ENCODE results near the gene ADAMTSL2.

Gene ADAMTSL2

DNA sequence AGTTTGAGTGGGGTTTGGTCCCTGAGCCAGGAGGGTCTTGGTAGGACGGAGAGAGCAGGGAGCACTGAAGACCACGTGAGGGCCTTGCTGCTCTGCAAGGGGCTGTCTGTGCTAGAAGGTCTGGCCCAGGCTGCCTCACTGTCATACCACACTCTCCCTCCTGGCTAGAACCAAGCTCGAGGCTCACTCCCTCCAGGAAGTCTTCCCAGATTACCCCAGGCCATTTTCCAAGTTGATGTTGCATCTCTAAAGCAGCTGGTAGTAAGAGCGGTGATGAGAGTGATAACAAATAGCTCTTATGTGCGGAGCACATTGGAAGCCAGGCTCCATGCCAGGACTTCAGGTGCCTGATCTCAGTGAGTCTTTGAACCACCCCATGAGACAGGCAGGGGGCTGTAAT, 16.3 kb upstream of the ADAMTSL2 start:
- no peak for DNase-seq (ENCODE audit: low spot score)

DNA sequence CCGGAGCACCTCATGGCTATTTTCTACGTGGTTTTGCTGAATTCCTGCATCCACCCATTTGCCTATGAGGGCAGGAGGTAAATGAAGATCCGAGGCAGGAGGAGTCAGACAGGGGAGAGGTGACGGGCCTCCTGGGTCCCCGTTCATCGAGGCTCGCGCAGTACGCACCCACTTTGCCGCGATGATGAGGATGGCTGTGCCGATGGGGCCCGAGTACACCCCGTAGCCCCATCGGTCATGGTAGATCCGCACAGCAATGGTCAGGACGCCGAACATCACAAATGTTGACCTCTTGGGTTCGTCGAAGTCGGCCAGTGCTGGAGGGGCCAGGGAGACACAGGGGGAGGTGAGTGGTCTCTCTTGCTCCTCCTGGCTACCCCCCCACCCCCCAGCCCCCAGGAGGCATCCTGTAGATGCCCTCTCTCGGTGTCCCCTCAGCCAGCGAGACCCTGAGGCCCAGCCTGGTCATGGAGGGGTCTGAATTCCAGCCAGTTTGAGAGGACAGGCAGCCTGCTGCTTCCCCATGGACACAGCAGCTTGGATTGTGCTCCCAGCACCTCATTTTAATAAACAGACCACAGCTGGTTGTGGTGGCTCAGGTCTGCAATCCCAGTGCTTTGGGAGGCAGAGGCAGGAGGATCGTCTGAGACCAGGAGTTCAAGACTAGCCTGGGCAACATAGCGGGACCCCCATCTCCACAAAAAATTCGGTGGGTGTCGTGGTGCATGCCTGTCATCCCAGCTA, 15.6 kb upstream of the ADAMTSL2 start:
- no peak for DNase-seq (ENCODE audit: low spot score)

DNA sequence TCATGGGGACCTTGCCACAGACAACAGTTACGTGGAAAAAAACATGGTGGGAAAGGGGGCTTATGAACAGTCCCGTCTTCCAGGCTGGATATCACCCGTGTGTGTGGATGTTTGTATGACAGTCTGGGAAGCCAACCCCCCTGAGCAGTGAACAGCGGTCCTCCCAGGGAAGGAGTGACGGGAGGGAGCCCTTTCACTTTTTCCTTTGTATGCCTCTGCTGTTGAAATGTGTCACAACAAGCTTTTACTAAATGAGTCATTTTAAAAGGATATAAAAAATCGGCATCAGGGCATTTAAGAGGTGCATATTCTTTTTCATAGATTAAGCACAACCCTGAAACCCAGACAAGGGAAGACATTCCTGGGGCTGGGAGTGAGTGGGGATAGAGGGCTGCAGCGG, 14.8 kb upstream of the ADAMTSL2 start:
- no peak for DNase-seq (ENCODE audit: low spot score)

DNA sequence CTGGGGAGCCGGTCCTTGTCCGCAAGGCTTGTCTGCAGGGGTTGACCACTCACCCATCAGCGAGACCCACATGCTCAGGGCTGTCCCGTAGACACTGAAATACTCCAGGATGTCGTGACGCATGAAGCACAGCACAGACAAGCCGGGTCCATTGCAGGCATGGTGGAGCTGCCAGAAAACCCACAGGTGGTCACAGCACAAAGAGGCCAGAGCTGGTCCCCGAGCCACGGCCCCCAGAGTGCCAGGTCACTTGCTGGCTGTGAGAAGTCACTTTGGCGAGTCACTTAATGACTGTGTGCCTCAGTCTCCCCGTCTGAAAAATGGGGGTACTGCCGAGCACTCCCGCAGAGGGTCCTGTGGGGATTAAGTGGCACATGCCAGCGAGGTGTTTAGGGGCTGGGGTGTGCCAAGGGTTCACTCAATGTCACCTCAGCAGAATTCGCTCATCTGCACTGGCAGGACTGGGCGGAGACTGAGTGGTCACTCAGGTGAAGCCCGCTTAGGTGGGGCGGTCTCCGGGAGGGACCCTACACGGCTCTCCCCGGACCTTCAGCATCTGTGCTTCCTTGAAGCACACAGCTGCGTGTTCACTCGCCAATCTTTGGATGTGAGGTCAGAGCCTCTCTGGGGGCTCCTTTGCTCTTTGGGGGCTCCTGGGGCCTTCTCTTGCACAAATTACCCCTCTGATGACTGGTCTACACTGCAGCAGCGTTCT, 14.2 kb upstream of the ADAMTSL2 start:
- no peak for DNase-seq (ENCODE audit: low spot score)

DNA sequence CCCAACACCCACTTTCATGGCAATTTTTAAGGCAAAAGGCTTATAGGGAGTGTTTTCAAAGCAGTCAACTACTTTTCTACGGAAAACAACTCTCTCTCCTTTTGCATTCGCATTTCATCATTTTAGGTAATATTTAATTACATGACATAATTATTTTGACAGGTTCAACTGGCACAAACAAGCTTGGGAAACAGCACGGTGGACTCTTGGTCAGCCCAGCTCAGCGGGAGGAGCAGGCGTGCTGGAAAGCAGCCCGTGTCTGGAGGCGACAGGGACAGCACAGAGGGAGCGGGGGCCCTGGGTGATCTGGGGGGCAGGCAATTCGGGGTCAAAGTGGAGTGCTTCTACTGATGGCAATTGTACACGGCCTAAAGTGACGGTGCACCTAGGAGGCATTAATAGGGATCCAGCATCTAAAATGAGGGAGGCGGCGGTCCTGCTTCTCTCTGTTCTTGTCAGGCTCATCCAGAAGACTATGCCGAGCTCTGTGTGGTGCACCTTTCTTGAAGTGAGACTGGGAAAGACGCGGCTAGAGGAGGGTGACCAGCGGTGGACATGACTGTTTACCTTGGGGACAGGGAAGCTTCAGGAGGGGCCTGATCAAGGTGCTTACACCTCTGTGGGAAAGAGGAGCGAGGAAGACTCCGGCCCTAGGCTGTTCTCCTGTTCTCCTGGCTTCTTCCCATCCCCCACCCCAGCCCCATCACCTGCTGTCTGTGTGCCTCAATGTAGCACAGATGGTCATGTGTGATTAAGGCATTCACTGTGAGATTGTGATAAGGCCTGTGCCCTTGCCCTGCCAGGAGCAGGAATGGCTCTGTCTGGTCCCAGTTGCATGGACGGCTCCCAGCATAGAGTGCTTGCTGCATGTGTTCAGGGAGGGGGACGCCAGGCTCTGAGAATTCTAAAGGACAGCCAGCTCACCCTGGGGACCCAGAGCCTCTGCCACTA, 13.1 kb upstream of the ADAMTSL2 start:
- DNase-seq (ENCODE audit: low spot score): no peak

DNA sequence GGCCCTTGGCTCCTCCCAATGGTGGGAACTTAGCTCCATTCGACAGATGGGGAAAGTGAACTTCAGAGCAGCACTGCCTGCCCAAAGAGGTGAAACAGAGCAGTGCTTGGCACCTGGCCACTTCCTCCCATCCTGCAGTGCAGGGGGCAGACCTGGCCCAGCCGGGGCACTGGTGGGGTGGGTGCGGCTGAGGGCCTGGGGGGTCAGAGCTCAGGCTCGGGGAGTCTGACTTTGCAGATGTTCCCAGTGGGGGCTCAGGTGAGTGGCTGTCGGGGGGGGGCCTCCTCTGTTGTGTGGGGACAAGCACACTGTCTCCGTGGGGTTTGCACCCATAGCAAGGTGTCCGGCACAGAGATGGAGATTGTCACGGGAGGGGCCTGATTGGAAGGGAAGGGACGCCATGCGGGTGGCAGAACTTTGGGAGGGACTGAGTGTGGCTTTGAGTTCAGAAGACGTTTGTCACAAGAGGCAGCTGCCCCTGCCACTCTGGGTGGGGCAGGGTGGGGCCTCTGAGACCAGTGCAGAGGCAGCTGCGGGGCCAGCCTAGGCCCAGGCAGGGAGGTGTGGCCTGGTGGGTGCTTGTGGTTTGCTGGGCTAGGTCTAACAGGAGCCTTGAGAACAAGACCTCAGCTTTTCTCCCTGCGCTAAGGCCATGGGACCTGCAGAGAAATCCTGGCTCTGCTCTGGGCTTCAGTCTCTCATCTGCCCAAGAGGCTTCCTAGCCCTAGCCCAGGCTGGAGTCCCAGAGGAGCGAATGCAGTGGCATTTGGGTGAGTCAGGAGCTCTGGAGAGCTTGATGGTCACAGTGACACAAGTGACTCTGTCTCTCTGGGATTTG, 12.2 kb upstream of the ADAMTSL2 start:
- no peak for DNase-seq (ENCODE audit: low spot score)

DNA sequence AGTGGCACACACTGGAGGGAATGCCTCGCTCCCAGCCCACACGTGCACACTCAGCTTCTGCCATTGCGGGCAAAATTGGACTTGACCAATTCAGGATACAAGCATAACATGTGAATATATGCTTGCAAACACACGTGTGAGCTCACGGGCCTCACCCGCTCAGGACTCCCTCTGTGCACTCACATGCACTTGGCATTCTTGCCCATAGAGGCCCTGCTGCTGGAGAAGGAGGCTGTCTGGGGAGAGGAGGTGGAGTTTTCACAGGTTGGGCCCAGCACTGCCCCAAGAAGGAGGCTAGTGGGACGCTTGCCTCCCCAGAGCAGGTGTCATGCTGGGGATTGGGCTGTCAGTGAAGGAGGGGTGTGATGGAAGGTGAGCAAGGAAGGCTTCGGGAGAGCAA, 11.4 kb upstream of the ADAMTSL2 start:
- DNase-seq (ENCODE audit: low spot score): no peak

DNA sequence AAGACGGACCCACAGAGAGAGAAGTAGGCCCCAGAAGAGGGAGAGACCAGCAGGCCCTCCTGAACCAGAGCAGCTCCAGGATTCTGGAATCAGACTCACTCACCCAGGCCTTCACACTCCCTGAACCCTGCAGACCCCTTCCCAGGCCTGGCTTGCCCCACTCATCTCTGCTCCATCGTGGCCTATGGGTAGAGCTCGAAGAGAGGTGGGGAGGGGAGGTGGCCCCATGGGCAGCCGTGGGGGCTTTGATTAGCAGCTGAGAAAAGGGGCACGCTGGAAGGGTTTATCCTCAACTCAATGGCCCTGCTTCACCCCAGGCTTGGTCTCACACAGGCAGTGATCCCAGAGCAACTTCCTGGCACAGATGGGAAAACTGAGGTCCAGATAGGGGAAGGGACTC, 10.4 kb upstream of the ADAMTSL2 start:
- no peak for DNase-seq (ENCODE audit: low spot score)

DNA sequence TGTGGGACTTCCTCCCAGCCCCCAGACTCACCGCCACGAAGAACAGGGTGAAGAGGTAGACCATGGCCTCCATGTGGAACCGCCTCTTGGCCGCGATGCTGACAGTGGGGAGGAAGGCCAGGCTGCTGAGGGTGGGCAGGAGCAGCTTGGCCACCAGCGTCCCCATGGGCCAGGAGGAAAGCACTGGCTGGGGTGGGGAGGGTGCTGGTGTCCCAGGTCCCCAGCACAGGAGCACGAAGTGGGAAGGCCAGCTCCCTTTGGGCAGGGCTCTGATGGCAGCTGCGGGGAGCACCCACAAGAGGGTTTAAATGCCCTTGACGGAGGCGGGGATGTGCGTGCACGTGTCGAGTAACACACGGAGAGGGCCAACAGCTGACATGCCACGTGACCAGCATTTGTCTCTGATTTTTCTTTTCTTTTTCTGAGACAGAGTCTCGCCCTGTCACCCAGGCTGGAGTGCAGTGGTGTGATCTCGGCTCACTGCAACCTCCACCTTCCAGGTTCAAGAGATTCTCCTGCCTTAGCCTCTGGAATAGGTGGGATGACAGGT, 9.8 kb upstream of the ADAMTSL2 start, which contains the start of gene MYMK:
TSS of gene MYMK (minus strand) at position 281 of the 550 bp plus-strand sequence. CDS start at position 166, 115 bp downstream.
- DNase-seq (ENCODE audit: low spot score): no peak

DNA sequence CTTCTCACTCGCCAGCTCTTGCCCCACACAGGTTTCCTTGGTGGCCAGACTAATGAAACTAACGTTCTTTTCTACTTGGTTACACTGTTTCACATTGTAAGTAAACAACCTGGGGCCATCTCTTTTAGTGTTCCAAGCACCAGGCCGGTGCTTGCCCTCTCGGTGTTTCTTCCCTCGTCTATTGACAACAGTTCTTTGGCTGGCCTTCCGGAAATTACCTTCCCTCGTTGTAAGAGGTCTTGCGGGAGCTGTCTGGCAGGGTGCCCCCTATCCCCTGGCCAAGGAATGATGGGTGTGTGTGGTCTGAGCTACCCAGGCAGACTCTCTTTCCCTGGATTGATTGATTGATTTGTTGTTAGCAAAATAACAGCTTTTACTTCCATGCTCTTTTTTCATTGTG, 8.8 kb upstream of the ADAMTSL2 start:
- no peak for DNase-seq (ENCODE audit: low spot score)

DNA sequence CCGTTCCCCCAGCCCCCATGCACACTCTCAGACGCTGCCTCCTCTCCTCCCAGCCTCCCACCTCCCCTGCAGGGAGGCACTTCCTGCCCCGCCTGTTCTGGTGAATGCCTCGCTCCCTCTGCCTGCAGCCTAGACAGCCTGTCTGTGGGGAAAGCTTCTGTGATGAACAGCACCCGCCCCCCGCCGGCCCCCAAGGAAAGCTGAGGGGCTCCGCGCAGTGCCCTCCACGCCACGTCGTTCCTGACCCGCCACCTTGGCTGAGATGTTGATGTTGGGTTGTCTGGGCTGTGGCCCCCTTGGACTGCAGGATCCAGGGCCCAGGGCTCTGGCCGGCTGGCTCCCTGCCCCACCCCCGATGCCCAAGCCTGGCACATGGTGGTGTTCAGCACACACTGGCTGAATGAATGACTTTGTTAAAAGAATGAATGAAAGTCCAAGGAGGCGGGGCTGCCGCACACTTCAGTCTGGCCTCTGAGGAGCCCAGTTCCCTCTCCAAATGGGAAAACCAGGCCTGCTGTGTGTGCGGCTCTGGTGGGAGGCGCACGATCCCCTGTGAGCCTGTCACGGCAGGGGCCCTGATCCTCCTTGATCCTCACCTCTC, 7.7 kb upstream of the ADAMTSL2 start:
- no peak for DNase-seq (ENCODE audit: low spot score)

DNA sequence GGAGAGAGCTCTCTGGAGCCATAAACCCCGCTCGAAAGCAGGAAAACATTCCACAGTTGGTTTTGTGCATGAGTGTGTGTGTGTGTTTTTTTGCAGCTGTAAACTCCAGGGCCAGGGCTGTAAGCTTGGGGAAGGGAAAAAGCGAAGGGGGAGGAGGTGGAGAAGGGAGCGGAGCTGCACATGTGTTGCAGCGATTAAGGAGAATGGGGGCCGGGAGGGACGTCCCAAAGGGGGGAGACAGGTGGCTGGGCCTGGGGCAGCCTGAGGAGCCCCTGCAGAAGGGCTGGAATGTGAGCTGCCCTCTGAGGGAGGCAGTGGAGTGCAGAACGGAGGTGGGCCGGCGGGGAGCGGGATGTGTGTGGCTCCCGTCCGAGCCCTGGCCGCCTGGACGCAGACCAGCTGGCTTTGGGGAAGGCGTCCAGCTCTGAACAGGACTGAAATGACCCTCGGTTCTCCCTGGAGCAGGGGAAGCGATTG, 7.0 kb upstream of the ADAMTSL2 start:
- DNase-seq (ENCODE audit: low spot score): no peak

DNA sequence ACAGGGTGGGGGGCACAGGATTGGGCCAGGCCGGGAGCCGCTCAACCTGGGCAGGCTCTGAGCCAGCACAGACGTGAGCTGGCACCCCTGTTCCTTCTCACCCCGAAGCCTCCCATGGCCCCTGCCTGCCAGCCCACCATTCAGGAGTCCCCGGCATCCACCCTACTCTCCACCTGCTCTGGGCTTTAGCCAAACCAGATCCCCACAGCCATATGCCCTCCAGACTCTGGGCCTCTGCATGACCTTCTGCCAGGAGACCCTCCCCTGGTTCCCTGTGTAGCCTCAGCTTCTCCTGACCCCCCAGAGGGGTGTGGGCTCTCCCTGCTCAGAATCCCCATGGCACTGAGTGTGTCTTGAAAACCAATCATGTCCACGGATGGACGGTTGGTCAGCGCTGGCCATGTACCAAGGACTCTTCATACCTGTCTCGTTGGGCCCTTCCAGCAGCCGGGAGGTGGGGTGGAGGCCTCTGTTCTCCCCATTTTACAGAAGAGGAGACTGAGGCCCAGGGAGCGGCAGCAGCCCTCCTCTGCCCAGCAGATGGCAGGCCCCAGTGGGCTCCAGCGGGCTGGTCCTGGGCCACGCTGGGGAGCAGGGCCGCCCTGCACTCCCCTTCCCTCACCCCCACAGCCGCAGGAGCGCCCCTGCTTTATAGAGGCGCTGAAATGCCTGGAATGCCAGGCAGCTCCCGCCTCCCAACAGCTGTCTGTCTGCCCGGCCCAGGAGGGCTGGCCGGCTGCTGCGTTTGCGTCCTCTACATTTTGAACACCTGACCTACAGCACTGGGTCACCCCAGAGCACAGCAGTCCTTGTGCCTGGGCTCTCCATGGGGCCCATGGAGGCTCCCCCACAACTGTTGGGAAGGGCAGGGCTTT, 6.3 kb upstream of the ADAMTSL2 start:
- DNase-seq (ENCODE audit: low spot score): no peak

DNA sequence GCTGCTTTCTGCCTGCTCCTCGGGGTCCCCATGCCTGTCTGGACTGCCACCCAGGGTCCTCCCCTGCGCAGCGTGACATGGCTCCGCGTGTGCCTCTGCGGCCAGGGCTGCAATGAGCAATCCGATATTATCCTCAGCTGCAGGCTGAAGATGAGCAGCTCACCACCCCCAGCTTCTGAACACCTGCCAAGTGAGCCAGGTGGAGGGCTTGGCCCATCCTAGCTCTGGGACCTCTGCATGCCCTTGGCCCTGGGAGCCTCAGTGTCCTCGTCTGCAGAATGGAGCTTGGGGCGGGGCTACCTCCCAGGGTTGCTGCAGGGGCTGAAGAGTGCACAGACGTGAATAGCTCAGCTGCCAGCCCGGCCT, 5.6 kb upstream of the ADAMTSL2 start:
- no peak for DNase-seq (ENCODE audit: low spot score)

DNA sequence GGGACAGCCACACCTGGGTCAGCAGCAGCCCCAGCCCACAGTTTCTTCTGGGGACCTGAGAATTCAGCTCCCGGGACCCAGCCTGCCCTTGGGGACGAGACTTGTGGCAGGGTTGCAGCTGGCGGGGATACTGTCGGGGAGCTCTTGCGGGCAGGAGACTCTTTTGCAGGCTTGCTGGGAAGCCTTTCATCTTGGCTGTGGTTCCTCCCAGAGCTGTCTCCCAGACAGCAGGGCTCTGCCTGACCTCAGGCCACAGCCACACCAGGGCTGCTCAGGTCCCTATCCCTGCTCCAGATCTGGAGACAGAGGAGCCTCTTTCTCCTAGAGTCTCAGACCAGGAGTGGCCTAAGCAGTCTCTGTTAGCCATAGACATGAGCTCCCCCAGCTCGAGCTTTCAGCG, 5.0 kb upstream of the ADAMTSL2 start:
- DNase-seq (ENCODE audit: low spot score): no peak

DNA sequence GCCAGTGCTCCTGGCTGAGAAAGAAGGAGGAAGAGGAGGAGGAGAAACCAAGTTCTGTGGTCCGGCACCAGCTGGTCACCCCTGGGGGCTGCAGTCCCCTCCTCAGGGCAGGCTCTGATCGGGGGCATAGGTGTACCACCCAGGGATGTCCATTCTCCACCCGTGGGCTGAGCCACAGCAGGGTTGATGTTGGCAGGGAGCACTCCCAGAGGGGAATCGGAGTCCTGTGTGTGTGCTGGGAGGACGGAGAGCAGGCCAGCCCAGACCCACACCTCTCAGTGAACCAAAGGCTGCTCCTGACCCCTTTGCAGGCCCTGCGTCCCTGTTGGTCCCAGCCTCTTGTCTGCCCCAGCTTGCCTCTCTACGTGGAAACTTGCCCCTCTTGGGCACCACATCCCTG, 4.6 kb upstream of the ADAMTSL2 start:
- no peak for DNase-seq (ENCODE audit: low spot score)

DNA sequence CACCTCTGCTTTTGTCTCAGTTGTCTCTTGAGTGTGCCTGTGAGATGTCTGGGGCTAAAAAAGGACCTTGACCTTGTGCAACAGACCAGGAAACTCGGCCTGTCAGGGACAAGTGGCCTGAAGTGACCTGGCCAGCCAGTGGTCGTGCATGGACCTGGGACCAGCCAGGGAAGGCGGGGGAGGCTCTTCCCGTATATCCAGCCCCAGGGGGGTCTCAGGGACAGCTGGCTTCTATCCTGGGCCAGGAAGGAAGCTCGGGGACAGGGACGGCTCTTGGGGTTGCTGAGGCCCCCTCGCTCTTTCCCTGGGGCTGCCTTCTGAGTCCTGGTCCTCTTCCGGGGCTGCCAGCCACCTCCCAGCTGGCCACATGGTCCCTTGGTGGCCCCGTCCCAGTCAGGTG, 3.2 kb upstream of the ADAMTSL2 start:
- no peak for DNase-seq (ENCODE audit: low spot score)

DNA sequence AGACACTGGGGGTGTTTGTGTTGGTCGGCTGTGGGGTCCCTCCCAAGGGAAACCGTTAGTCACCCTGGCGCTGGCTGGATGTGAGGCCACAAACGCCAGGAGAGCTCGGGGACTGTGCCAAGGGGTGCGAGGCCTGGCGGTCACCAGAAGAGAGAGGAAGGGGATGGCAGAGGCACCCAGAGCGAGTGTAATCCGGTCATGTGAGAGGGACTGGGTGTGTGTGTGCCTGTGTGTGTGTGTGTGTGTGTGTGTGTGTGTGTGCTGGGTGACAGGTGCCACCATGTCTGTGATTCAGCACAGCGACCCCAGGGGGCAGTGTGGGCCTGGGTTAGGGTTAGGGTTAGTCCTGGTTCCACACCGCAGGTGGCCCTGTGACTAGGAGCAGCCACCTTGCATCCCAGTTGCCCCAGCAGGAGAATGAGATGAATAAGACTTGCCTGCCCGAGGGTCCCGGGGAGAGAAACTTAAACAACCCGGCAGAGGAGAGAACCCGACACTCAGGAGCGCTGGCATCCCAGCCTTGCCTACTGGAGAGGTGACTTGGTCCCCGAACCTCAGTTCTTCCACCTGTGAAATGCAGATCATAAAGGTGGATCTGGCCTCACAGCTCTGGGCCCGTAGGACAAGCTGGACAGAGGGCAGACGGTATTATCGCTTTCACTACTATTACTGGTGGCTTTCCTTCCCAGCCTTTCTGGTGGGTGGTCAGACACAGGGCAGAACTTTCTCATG, 1.4 kb upstream of the ADAMTSL2 start:
- DNase-seq (ENCODE audit: low spot score): peak; percentile 75

DNA sequence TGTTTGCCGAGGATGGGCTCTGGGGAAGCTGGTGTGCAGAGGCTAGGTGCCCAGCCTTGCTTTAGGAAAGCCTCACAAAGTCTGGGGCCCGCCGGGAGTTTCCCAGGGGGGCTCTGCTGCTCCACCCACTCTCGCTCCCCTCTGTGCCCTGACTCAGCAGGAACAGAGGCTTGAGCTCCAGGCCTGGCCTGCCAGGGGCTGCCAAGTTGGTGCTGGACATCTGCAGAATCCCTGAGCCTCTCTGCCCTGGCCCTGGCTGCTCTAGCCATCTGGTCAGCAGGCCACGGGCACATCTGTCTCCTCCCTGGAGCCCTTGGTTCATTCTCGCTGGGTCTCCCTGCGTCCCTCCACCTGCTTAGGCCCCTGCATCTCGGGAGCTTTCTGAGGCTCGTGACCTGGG, 647 bp upstream of the ADAMTSL2 start:
- no peak for DNase-seq (ENCODE audit: low spot score)

Measured in D341Med (cell line).